GM23338 (cell line): Measurements from ENCODE around the gene PSMD2. TPM values are rescaled to one million over a fixed set of nuclear protein-coding genes. Genes with fewer than 3 reads are reported as not detected.
"Not testable (repeated sequence)": the region's sequence is repeated elsewhere in the genome, so short reads cannot be mapped to it uniquely, and the experiment has no call there.

ENCODE experiments used
- ATAC-seq: fragments of 200-7000 bp; cut with Tn5 transposase; 3 replicates; pipeline ENCODE4 v1.9.1; 2020
- DNase-seq: peaks from one replicate; pipeline ENCODE4 v3.0.0-alpha.2; 2015; ENCODE audit warnings: low spot score
- H2AFZ ChIP-seq: fragments of 200-600 bp; sonication (generic); 2 replicates; pipeline ENCODE4 v1.8.0; 2016; ENCODE audit warnings: antibody characterized with exemption, mild to moderate bottlenecking, moderate library complexity
- H3F3A ChIP-seq: fragments of 200-600 bp; sonication (generic); replicated peaks from 2 replicates; pipeline ENCODE4 v1.8.0; 2017; ENCODE audit warnings: antibody characterized with exemption, mixed run types, low read depth
- H3K27ac ChIP-seq: fragments of 200-600 bp; sonication (generic); 2 replicates; pipeline ENCODE4 v1.6.1; 2016; ENCODE audit warnings: low read depth
- H3K27me3 ChIP-seq: fragments of 200-600 bp; sonication (generic); 2 replicates; pipeline ENCODE4 v1.8.0; 2016; ENCODE audit warnings: mild to moderate bottlenecking, mixed run types, moderate library complexity; ENCODE audit not compliant: insufficient read depth
- H3K36me3 ChIP-seq: fragments of 200-600 bp; sonication (generic); 2 replicates; pipeline ENCODE4 v1.8.0; 2016; ENCODE audit warnings: mild to moderate bottlenecking; ENCODE audit not compliant: insufficient read depth
- H3K4me1 ChIP-seq: fragments of 200-600 bp; sonication (generic); 2 replicates; pipeline ENCODE4 v1.8.0; 2016; ENCODE audit warnings: mild to moderate bottlenecking, moderate library complexity; ENCODE audit not compliant: insufficient read depth
- H3K4me2 ChIP-seq: fragments of 200-600 bp; sonication (generic); 2 replicates; pipeline ENCODE4 v1.7.1; 2017; ENCODE audit warnings: mixed run types
- H3K4me3 ChIP-seq: fragments of 200-600 bp; sonication (generic); 2 replicates; pipeline ENCODE4 v1.6.1; 2016; ENCODE audit warnings: mixed run types
- H3K79me2 ChIP-seq: fragments of 200-600 bp; sonication (generic); replicated peaks from 2 replicates; pipeline ENCODE4 v1.8.0; 2017; ENCODE audit warnings: mild to moderate bottlenecking; ENCODE audit not compliant: insufficient read depth
- H3K9me2 ChIP-seq: fragments of 200-600 bp; sonication (generic); 2 replicates; pipeline ENCODE4 v1.8.0; 2017; ENCODE audit not compliant: insufficient read depth
- H4K20me1 ChIP-seq: fragments of 200-600 bp; sonication (generic); replicated peaks from 2 replicates; pipeline ENCODE4 v1.8.0; 2017; ENCODE audit warnings: mild to moderate bottlenecking; ENCODE audit not compliant: insufficient read depth
- H3K27ac Mint-ChIP-seq: 2 replicates; pipeline ENCODE4 v1.8.0; 2020; ENCODE audit warnings: inconsistent platforms, mild to moderate bottlenecking, moderate library complexity, mixed read lengths
- H3K27me3 Mint-ChIP-seq: 3 replicates; pipeline ENCODE4 v1.8.0; 2022; ENCODE audit warnings: low read depth, mild to moderate bottlenecking, moderate library complexity, mixed read lengths, inconsistent platforms; ENCODE audit not compliant: insufficient read depth, poor library complexity
- H3K36me3 Mint-ChIP-seq: 3 replicates; pipeline ENCODE4 v1.8.0; 2021; ENCODE audit warnings: low read depth, mild to moderate bottlenecking, inconsistent platforms, moderate library complexity, mixed read lengths
- H3K4me1 Mint-ChIP-seq: 3 replicates; pipeline ENCODE4 v1.8.0; 2020; ENCODE audit warnings: mild to moderate bottlenecking, inconsistent platforms, mixed read lengths
- H3K4me3 Mint-ChIP-seq: 3 replicates; pipeline ENCODE4 v1.8.0; 2021; ENCODE audit warnings: moderate library complexity, mild to moderate bottlenecking, inconsistent platforms, mixed read lengths
- H3K9me3 Mint-ChIP-seq: 3 replicates; pipeline ENCODE4 v1.8.0; 2020; ENCODE audit warnings: moderate library complexity, mild to moderate bottlenecking, inconsistent platforms, mixed read lengths
- ETS1 ChIP-seq: IDR thresholded peaks from 2 replicates; pipeline ENCODE4 v1.6.1; 2016; ENCODE audit warnings: antibody characterized with exemption
- EZH2 ChIP-seq: fragments of 200-600 bp; sonication (generic); IDR thresholded peaks from one replicate; pipeline ENCODE4 v1.8.0; 2017; ENCODE audit warnings: antibody characterized with exemption, mild to moderate bottlenecking, low read depth; ENCODE audit not compliant: unreplicated experiment
- JUNB ChIP-seq: IDR thresholded peaks from one replicate; pipeline ENCODE4 v1.6.1; 2016; ENCODE audit warnings: antibody characterized with exemption; ENCODE audit not compliant: unreplicated experiment
- NANOG ChIP-seq: IDR thresholded peaks from 2 replicates; pipeline ENCODE4 v1.6.1; 2016; ENCODE audit warnings: antibody characterized with exemption, borderline replicate concordance
- POLR2AphosphoS5 ChIP-seq: IDR thresholded peaks from 2 replicates; pipeline ENCODE4 v1.6.1; 2016; ENCODE audit warnings: antibody characterized with exemption, low read depth
- STAT1 ChIP-seq: IDR thresholded peaks from one replicate; pipeline ENCODE4 v1.6.1; 2016; ENCODE audit warnings: antibody characterized with exemption; ENCODE audit not compliant: unreplicated experiment
- ZNF114 ChIP-seq: fragments of 250-450 bp; sonication (Bioruptor Pico); IDR thresholded peaks from 2 replicates; pipeline ENCODE4 v1.5.0; 2020; ENCODE audit warnings: mild to moderate bottlenecking, moderate library complexity
- ZNF331 ChIP-seq: fragments of 250-450 bp; sonication (Bioruptor Pico); IDR thresholded peaks from 2 replicates; pipeline ENCODE4 v1.5.0; 2020; ENCODE audit warnings: low read depth, mild to moderate bottlenecking, moderate library complexity
- polyA plus RNA-seq: library from polyadenylated mRNA; unstranded; fragments of >200 nt; fragmentation: Nextera tagmentation; extraction: Ambion mirVana; gene quantifications from 2 replicates; pipeline ENCODE4 v1.2.1, GENCODE V29; 2016
- total RNA-seq: library from RNA; depleted of rRNA; stranded (reverse); fragments of >200 nt; shearing (Covaris generic); gene quantifications from 2 replicates; pipeline ENCODE4 v1.2.3, GENCODE V29; 2014

PSMD2 gene
- total and polyA plus RNA-seq, 2 experiments from 2014 or later = 117 to 507 TPM

- TF ChIP-seq ZNF331 (CRISPR knock-in tag) (no peak), ETS1 (no peak), NANOG (no peak), POLR2AphosphoS5 (no peak; the same call in 1 of the 2 replicates), STAT1 (no peak)
Observed at GRCh38 chr3:184261270-184261853, 37.7 kb upstream of the PSMD2 start, which contains the start of gene CAMK2N2 (continued).

- H3K4me2 ChIP-seq = peak overlapping the region; percentile 98
- no peaks in the 10 kb centered on the region for H3K9me2 ChIP-seq
- Mint-ChIP-seq H3K27ac (no peak overlapping the region), H3K4me1 (peaks cover 14% of the 10 kb centered on the region), H3K27me3 (peaks cover 55% of the 10 kb centered on the region), H3K9me3 (no peaks in the 10 kb centered on the region; the same call in 1 of the 3 replicates), H3K36me3 (peaks cover 8% of the 10 kb centered on the region; the same call in 1 of the 3 replicates), H3K4me3 (peak overlapping the region; percentile 86)
- peaks cover 15% of the 10 kb centered on the region for H3F3A ChIP-seq
- no peaks in the 10 kb centered on the region for H3K36me3 ChIP-seq
- peaks cover 76% of the 10 kb centered on the region for H3K27me3 ChIP-seq
- peak; percentile 32 for ATAC-seq
- H4K20me1 ChIP-seq = peaks cover 11% of the 10 kb centered on the region
- peak overlapping the region; percentile 99 for H2AFZ ChIP-seq
- TF ChIP-seq EZH2 (peak; percentile 66), JUNB (no peak), POLR2AphosphoS5 (peak; percentile 42)
- no peak overlapping the region for H3K27ac ChIP-seq
- no peaks in the 10 kb centered on the region for H3K79me2 ChIP-seq
- peaks cover 3% of the 10 kb centered on the region; the same call in 1 of the 2 replicates for H3K4me1 ChIP-seq
- peak overlapping the region; percentile 91 for H3K4me3 ChIP-seq
- DNase-seq = peak; percentile 47
Observed at GRCh38 chr3:184261854-184262763, 36.9 kb upstream of the PSMD2 start.

GRCh38 chr3:184262764-184263179 lies 36.3 kb upstream of the PSMD2 start:
- H3K9me2 ChIP-seq = no peaks in the 10 kb centered on the region
- peaks cover 49% of the 10 kb centered on the region for H3K27me3 Mint-ChIP-seq
- peaks cover 14% of the 10 kb centered on the region; the same call in 2 of the 3 replicates for H3K4me1 Mint-ChIP-seq
- peak overlapping the region; percentile 91 for H3K4me3 ChIP-seq
- DNase-seq = no peak
- peak overlapping the region; percentile 99; the same call in 1 of the 2 replicates for H2AFZ ChIP-seq
- no peaks in the 10 kb centered on the region for H3K36me3 ChIP-seq
- H3K36me3 Mint-ChIP-seq = peaks cover 8% of the 10 kb centered on the region; the same call in 1 of the 3 replicates
- H3F3A ChIP-seq = peaks cover 15% of the 10 kb centered on the region
- H3K4me3 Mint-ChIP-seq = peak overlapping the region; percentile 86
- H3K79me2 ChIP-seq = no peaks in the 10 kb centered on the region
- H3K4me2 ChIP-seq = peak overlapping the region; percentile 98
- H3K9me3 Mint-ChIP-seq = no peaks in the 10 kb centered on the region; the same call in 1 of the 3 replicates
- TF ChIP-seq ZNF114 (CRISPR knock-in tag) (no peak), EZH2 (peak; percentile 57), ETS1 (no peak), NANOG (no peak)
- no peak for ATAC-seq
- H3K27ac ChIP-seq = no peak overlapping the region
- peaks cover 3% of the 10 kb centered on the region; the same call in 1 of the 2 replicates for H3K4me1 ChIP-seq
- peaks cover 11% of the 10 kb centered on the region for H4K20me1 ChIP-seq
- peaks cover 69% of the 10 kb centered on the region for H3K27me3 ChIP-seq
- no peak overlapping the region for H3K27ac Mint-ChIP-seq

GRCh38 chr3:184267249-184267648 lies 31.8 kb upstream of the PSMD2 start:
- H2AFZ ChIP-seq, H3K4me3 ChIP-seq, H3K4me3 Mint-ChIP-seq, H3K79me2 ChIP-seq, H3K27ac Mint-ChIP-seq, H3K4me1 ChIP-seq, H3F3A ChIP-seq, H3K4me1 Mint-ChIP-seq, H3K27ac ChIP-seq, H3K9me2 ChIP-seq, H3K9me3 Mint-ChIP-seq, DNase-seq, H4K20me1 ChIP-seq, H3K4me2 ChIP-seq, H3K36me3 Mint-ChIP-seq, H3K36me3 ChIP-seq, ATAC-seq: not testable (repeated sequence)
- peaks cover 31% of the 10 kb centered on the region for H3K27me3 ChIP-seq
- peaks cover 21% of the 10 kb centered on the region for H3K27me3 Mint-ChIP-seq
